ENCODE data around the gene RAPGEF3.

The RAPGEF3 gene

GRCh38 chr12:47795814-47796411 is 37.2 kb upstream of the RAPGEF3 start:
- no peak for DNase-seq (ENCODE audit: low read depth)
- H3K4me3 ChIP-seq (ENCODE audit: low read length), result no peak overlapping the region
- TF ChIP-seq, protein P1, sequence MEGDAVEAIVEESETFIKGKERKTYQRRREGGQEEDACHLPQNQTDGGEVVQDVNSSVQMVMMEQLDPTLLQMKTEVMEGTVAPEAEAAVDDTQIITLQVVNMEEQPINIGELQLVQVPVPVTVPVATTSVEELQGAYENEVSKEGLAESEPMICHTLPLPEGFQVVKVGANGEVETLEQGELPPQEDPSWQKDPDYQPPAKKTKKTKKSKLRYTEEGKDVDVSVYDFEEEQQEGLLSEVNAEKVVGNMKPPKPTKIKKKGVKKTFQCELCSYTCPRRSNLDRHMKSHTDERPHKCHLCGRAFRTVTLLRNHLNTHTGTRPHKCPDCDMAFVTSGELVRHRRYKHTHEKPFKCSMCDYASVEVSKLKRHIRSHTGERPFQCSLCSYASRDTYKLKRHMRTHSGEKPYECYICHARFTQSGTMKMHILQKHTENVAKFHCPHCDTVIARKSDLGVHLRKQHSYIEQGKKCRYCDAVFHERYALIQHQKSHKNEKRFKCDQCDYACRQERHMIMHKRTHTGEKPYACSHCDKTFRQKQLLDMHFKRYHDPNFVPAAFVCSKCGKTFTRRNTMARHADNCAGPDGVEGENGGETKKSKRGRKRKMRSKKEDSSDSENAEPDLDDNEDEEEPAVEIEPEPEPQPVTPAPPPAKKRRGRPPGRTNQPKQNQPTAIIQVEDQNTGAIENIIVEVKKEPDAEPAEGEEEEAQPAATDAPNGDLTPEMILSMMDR (conservative IDR thresholded peaks at IDR 0.05; ENCODE audit: low read depth, low read length), result no peak

DNA sequence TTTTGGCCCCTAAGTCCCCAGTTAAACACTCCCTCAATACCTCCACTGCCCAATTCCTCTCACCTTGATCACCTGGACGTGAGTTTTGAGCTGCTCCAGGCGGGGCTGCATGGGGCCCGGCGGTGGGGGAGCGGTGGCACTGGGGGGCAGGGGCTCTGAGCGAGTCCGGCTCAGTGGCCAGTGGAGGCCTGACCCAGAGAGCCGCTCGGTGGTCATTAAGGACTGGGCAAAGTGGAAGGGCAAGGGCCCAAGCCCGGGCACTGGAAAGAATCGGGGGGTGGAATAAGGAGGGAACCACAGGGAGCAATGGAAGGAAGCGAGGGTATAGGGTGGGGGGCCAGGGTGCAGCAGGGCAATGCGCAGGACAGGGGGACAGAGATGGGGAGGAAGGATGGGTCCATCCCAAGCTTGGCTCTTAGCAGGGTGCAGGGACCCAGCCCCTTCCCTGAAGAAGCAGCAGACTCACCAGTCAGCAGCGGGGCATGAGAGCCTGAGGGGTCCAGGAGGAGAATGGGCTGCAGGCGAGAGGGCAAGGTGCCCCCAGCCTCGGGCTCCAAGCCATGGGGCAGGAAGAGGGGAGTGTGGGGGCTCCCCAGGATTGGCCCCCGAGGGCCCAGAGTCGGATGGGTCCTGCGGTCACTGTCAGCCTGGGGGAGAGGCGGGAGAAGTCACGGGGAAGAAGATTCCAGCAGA is 36.6 kb upstream of the RAPGEF3 start:
- TF ChIP-seq, protein P1 (conservative IDR thresholded peaks at IDR 0.05; ENCODE audit: low read depth, low read length), result no peak
- no peak for DNase-seq (ENCODE audit: low read depth)
- no peak overlapping the region for H3K4me3 ChIP-seq (ENCODE audit: low read length)

DNA sequence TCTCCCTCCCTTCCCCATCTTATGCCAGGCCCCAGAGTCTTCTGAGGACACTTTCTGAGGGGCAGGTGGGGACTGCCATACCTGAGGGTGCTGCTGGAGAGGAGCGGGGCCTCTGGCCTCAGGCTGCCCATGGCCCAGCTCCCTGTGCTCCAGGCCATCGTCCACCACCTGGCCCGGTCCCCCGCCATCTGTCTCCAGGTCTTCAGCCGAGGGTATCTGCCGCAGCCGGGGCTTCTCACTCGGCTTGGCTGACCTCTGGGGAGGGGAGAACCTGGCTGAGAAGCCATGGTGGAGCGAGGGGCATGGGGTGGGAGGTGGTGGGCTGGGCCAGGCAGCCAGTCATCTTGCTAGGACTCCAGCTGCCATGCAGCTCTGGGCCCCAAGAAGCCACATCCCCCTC is 36.0 kb upstream of the RAPGEF3 start:
- TF ChIP-seq, protein P1 (conservative IDR thresholded peaks at IDR 0.05; ENCODE audit: low read depth, low read length), result no peak
- no peak overlapping the region for H3K4me3 ChIP-seq (ENCODE audit: low read length)

GRCh38 chr12:47793015-47793681 is 34.5 kb upstream of the RAPGEF3 start:
- no peak overlapping the region for H3K4me3 ChIP-seq (ENCODE audit: low read length)
- TF ChIP-seq, protein P1 (conservative IDR thresholded peaks at IDR 0.05; ENCODE audit: low read depth, low read length), result no peak
- no peak for DNase-seq (ENCODE audit: low read depth)

More for the DNA sequence above, 36.0 kb upstream of the RAPGEF3 start:
- no peak for DNase-seq (ENCODE audit: low read depth)

DNA sequence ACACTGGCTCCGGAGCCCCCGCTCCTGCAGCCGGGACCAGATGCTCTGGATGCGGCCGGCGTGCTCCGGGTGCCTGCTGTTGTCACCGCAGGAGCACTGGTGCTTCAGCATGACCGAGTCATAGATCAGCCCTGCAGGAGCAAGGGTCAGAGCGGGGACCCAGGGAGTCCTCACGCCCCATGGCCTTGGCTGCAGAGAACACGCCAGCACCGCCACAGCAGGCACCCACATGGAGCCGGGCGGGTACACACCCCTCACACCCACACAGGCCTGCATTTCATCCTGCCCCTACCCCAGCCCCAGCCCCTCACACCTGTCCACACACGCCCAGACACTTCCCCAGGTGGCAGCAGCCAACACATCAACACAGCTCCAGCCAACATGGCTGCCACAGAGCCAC is 33.2 kb upstream of the RAPGEF3 start:
- DNase-seq (ENCODE audit: low read depth), result no peak
- TF ChIP-seq, protein P1 (conservative IDR thresholded peaks at IDR 0.05; ENCODE audit: low read depth, low read length), result no peak
- H3K4me3 ChIP-seq (ENCODE audit: low read length), result no peak overlapping the region

DNA sequence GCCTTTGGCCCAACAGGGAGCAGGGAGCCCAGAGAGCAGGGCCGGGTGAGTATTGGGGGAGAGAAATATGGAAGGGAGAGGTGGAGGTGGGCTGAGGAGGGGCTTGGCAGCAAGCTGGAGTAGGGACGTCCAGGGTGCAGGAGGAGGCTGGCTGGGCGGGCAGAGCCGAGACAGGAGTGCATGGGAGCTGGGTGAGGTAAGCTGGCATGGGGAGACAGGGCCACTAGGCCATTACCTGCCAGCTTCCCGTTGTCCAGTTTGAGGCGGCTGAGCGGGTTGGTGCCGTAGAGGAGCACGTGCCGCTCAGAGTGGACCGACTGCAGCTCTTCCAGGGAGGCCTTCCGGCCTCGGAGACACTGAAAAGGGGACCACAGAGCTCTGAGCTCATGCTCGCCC is 32.7 kb upstream of the RAPGEF3 start:
- H3K4me3 ChIP-seq (ENCODE audit: low read length), result no peak overlapping the region
- no peak for DNase-seq (ENCODE audit: low read depth)
- TF ChIP-seq, protein P1 (conservative IDR thresholded peaks at IDR 0.05; ENCODE audit: low read depth, low read length), result no peak

All from retinal pigment epithelial cell (primary cell).